NCI-H2227 (cell line): ENCODE measurements around the gene RAB35.
"Not testable (repeated sequence)": the region's sequence is repeated elsewhere in the genome, so short reads cannot be mapped to it uniquely, and the experiment has no call there.

Experiments used
- DNase-seq: peaks from one replicate; lab custom pipeline; 2025; ENCODE audit not compliant: unreplicated experiment; lab: John Stamatoyannopoulos, UW

The RAB35 gene

DNA sequence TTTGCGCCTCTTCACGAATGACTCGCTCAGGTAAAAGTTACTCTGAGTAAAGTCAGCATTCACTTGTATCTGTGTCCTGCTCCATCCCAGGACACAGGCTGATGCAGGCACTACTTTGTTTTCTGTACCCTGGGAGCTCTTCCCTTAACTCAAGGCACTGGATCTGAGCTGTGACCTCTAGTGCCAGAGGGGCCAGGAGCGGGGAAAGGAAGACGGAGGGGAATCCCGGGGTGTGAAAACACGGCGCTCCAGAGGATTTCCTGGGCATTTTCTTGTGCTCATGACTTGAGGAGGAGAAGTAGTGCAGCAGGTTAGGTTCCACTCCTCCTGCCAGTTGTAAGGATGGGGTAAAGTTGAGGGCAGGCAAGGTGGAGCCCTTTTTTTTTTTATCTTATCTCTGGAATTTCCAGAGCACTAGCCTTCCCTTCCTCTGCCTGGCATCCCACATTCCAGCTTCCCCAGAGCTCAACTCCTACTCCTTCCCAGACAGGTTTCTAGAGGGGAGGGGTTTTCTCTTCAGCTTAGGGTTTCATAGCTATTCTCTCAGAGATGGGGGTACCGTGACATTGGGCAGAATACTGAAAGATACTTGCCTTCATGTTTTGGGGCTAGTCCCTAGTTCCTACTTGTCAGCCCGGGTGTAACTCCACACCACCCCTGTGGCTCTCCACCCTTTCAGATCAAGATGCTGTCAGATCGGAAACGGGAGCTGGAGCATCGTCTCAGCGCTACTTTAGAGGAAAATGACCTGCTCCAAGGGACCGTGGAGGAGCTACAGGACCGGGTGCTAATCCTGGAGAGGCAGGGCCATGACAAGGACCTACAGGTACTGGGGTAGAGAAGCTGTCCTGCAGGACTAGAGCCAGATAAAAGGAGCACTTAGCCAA lies 52.3 kb downstream of the RAB35 start:
- no peak for DNase-seq

DNA sequence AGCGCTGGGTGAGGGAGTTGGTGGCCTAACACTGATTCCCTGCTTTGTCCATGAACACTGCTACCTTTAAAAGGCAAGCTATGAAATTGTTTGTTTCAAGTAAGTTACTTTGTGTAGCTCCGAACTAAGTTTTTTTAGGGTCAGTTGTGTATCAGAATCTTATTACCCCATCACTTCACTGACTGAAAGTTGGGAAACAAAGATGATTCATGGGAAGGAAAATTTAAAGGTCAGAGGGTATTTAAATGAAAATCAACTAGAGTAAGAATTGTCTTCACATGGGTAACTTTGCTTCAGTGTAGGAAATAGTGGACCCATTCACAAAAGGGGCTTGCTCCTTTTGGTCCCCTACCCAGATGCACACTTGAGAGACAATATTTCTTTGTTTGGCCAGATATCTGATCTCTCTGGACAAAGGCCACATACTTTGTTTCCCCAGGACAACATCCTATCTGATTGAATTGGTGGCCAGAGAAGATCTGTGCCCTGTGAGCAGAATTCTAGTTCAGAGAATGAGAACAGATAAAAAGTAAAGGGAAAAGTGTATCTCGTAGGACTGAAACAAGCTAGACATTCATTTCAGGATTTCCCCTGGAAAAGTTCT lies 53.5 kb downstream of the RAB35 start:
- DNase-seq, result no peak

GRCh38 chr12:120061575-120062214 lies 54.9 kb downstream of the RAB35 start:
- DNase-seq, result no peak

GRCh38 chr12:120060717-120061116 lies 55.8 kb downstream of the RAB35 start:
- no peak for DNase-seq

DNA sequence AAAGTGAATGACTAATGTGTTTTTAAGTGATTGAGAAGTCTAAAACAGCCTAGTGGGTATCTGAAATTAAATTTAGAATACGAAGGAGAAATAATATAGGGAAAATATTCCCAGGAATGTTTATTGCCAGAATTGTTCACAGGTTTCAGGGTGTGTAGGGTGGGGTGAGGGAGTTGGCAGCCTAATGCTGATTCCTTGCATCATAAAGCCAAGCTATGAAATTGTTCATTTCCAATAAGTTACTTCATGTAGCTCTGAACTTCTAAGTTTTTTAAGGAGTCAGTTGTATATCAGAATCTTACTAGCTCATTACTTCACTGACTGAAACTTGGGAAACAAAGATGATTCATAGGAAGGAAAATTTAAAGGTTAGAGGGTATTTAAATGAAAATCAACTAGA lies 56.4 kb downstream of the RAB35 start:
- no peak for DNase-seq

GRCh38 chr12:120056739-120057138 lies 59.8 kb downstream of the RAB35 start:
- DNase-seq, result no peak

GRCh38 chr12:120055231-120056000 lies 61.1 kb downstream of the RAB35 start:
- no peak for DNase-seq

DNA sequence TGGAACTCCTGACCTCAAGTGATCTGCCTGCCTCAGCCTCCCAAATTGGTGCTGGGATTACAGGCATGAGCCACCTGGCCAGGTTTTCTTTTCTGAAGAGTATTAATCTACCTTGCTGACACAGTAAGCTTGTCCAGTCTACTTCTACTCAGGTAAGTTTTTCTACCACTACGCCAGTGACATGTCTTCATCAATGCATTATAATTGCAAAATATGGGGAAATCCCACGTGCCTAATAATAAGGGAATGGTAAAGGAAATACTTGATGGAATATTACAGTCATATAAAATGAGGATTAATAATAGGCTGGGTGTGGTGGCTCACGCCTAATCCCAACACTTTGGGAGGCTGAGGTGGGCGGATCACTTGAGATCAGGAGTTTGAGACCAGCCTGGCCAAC lies 62.3 kb downstream of the RAB35 start:
- DNase-seq, result no peak

- no peak for DNase-seq
Measured at GRCh38 chr12:120051535-120051934, 65.0 kb downstream of the RAB35 start.

DNA sequence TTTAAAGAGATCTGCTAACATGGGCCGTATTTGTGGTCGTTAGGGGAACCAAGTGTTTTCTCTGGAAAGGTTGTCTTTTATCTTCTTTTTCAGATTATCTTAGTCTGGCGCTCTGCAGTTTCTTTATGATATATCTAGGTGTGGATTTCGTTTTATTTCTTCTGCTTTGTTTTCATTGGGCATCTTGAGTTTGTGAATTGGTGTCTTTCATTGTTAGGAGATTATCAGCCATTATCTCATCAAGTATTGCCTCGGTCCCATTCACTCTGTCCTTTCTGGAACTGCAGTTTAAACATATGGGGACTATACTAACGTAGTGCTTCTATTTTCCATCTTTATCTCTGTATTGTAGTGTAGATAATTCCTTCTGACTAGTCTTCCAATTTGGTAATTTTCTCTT lies 67.1 kb downstream of the RAB35 start:
- DNase-seq, result no peak

DNA sequence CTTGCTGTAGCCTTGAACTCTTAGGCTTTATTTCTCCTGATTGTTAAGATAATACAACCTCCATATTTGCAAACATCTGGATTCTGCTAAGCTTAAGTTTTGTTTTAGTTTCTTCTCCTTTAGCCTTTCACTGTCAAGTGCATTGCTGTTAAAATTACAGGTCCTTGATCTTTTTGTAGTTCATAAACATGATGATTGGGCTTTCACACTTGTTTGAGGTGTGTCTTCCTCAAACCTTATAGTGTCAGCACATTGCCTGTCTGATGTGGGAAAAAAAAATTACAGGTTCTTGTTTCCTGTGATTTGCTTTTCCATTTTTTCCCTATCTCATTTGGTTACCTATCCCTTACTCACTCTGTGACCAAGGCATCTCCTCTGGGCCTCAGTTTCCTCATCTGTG lies 68.3 kb downstream of the RAB35 start:
- DNase-seq, result no peak

- DNase-seq, result no peak
Measured at GRCh38 chr12:120047072-120047471, 69.5 kb downstream of the RAB35 start.

DNA sequence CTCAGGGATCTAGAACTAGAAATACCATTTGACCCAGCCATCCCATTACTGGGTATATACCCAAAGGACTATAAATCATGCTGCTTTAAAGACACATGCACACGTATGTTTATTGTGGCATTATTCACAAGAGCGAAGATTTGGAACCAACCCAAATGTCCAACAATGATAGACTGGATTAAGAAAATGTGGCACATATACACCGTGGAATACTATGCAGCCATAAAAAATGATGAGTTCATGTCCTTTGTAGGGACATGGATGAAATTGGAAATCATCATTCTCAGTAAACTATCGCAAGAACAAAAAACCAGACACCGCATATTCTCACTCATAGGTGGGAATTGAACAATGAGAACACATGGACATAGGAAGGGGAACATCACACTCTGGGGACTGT lies 71.2 kb downstream of the RAB35 start:
- DNase-seq, result not testable (repeated sequence)
